HepG2 (cell line): ENCODE measurements around the gene ZNF320. TPM values are rescaled to one million over a fixed set of nuclear protein-coding genes. Genes with fewer than 3 reads are reported as not detected.

Experiments
- ATAC-seq: fragments of 200-7000 bp; cut with Tn5 transposase; 3 replicates; pipeline ENCODE4 v1.9.1; 2020; ENCODE audit warnings: mild to moderate bottlenecking, moderate library complexity
- BruUV-seq: library from RNA; stranded (reverse); fragments of 400-500 nt; replicated peaks from 2 replicates; lab custom pipeline; 2021; lab: Mats Ljungman, UMichigan
- CTCF ChIA-PET: fragments of 300-600 bp; formaldehyde crosslinking; extraction: SDS; loops from one replicate; lab custom pipeline; 2021; ENCODE audit warnings: low total read pairs, inconsistent platforms, low intra/inter-chr PET ratio; lab: Yijun Ruan, JAX
- POLR2A ChIA-PET: fragments of 350-600 bp; sonication (Branson Sonifier 250); formaldehyde crosslinking; loops from one replicate; lab custom pipeline; 2020; ENCODE audit warnings: antibody characterized with exemption, inconsistent platforms; lab: Yijun Ruan, JAX
- DNase-seq: peaks from one replicate; pipeline ENCODE4 v3.0.0-alpha.2; 2015; ENCODE audit warnings: low spot score
- FAIRE-seq: peaks from 3 replicates; lab custom pipeline; 2011; peaks lifted over from hg19 to GRCh38; lab: Jason Lieb, UNC
- H2AFZ ChIP-seq: one replicate; pipeline ENCODE4 v1.6.1; 2011; ENCODE audit warnings: low read length, inconsistent platforms
- H3K27ac ChIP-seq: fragments of 300-600 bp; 3 replicates; pipeline ENCODE4 v1.8.0; 2011; ENCODE audit warnings: mixed run types, mild to moderate bottlenecking, mixed read lengths, low read length, inconsistent platforms; ENCODE audit not compliant: insufficient read depth; ENCODE audit errors: extremely low read length
- H3K27me3 ChIP-seq, 2 experiments: fragments of 200-600 bp in 1 of 2; 2 replicates in 1 of 2; 3 replicates in 1 of 2; pipeline versions ENCODE4 v1.6.0 to v1.8.0; 2011; ENCODE audit warnings: low read length in 2 of 2, mild to moderate bottlenecking in 2 of 2, moderate library complexity in 2 of 2, inconsistent platforms in 1 of 2; ENCODE audit not compliant: insufficient read depth in 2 of 2, control insufficient read depth in 1 of 2
- H3K36me3 ChIP-seq, 2 experiments: fragments of 200-600 bp in 1 of 2; replicated peaks in 1 of 2; 2 replicates in 1 of 2; 3 replicates in 1 of 2; pipeline versions ENCODE4 v1.5.1 to v1.8.0; 2011; ENCODE audit warnings: low read length in 2 of 2, inconsistent platforms in 1 of 2; ENCODE audit not compliant: insufficient read depth in 2 of 2, control insufficient read depth in 1 of 2
- H3K4me1 ChIP-seq: 2 replicates; pipeline ENCODE4 v1.5.1; 2012; ENCODE audit warnings: low read length, inconsistent platforms; ENCODE audit not compliant: insufficient read depth
- H3K4me2 ChIP-seq: 2 replicates; pipeline ENCODE4 v1.6.0; 2011; ENCODE audit warnings: low read depth, low read length, inconsistent platforms
- H3K4me3 ChIP-seq, 3 experiments: fragments of 200-600 bp in 1 of 3; sonication (generic), shearing (Covaris generic) in 1 of 3; replicated peaks in 1 of 3; 2 replicates each; pipeline ENCODE4 v1.5.1; 2011 to 2016; ENCODE audit warnings: low read length in 3 of 3, inconsistent platforms in 2 of 3, low read depth in 2 of 3, mild to moderate bottlenecking in 2 of 3, control low read depth in 1 of 3, mixed read lengths in 1 of 3; ENCODE audit not compliant: insufficient read depth in 1 of 3
- H3K79me2 ChIP-seq: one replicate; pipeline ENCODE4 v1.6.1; 2011; ENCODE audit warnings: low read length, inconsistent platforms; ENCODE audit not compliant: insufficient read depth
- H3K9ac ChIP-seq: 2 replicates; pipeline ENCODE4 v1.6.0; 2011; ENCODE audit warnings: mild to moderate bottlenecking, low read depth, low read length, inconsistent platforms; ENCODE audit not compliant: insufficient read depth
- H3K9me3 ChIP-seq: 2 replicates; pipeline ENCODE4 v1.5.1; 2012; ENCODE audit warnings: mild to moderate bottlenecking, low read length
- H4K20me1 ChIP-seq: 2 replicates; pipeline ENCODE4 v1.6.0; 2011; ENCODE audit warnings: inconsistent platforms, mild to moderate bottlenecking, low read length, moderate library complexity; ENCODE audit not compliant: insufficient read depth
- NCOA1 ChIP-seq: sonication (generic); formaldehyde crosslinking; IDR thresholded peaks from 2 replicates; pipeline ENCODE4 v1.9.0; 2021; ENCODE audit warnings: missing genetic modification reagents
- PLRG1 ChIP-seq: fragments of 450-650 bp; conservative IDR thresholded peaks from 2 replicates; pipeline ENCODE4 v1.6.1; 2016
- PREB ChIP-seq: sonication (generic); formaldehyde crosslinking; IDR thresholded peaks from 2 replicates; pipeline ENCODE4 v1.4.0; 2020; ENCODE audit warnings: missing genetic modification reagents
- STAT5B ChIP-seq: sonication (generic); formaldehyde crosslinking; IDR thresholded peaks from 2 replicates; pipeline ENCODE4 v1.4.0; 2020; ENCODE audit warnings: missing genetic modification reagents
- ZNF124 ChIP-seq: sonication (generic); formaldehyde crosslinking; IDR thresholded peaks from 2 replicates; pipeline ENCODE4 v1.4.0; 2020; ENCODE audit warnings: missing genetic modification reagents
- ZNF280D ChIP-seq: sonication (generic); formaldehyde crosslinking; IDR thresholded peaks from 2 replicates; pipeline ENCODE4 v1.5.1; 2020; ENCODE audit warnings: mild to moderate bottlenecking, missing genetic modification reagents
- ZNF704 ChIP-seq: sonication (generic); formaldehyde crosslinking; IDR thresholded peaks from 2 replicates; pipeline ENCODE4 v1.8.1; 2023; ENCODE audit warnings: mild to moderate bottlenecking, inconsistent platforms, moderate library complexity, missing genetic modification reagents, borderline replicate concordance
- ZNF770 ChIP-seq: sonication (generic); formaldehyde crosslinking; IDR thresholded peaks from 2 replicates; pipeline ENCODE4 v1.5.0; 2020; ENCODE audit warnings: mild to moderate bottlenecking, missing genetic modification reagents
- WGBS: methylation state at CpG from one replicate; pipeline ENCODE4 v1.1.6; 2017; ENCODE audit warnings: low lambda C conversion rate; 5-methylcytosine and 5-hydroxymethylcytosine counted together
- in situ Hi-C: cut with HindIII; loops from 2 replicates; pipeline ENCODE4 v1.10.0; 2017; ENCODE audit warnings: low pct_unique_long_range_greater_than_20kb; ENCODE audit not compliant: extremely low pct_ligation_motif_present
- intact Hi-C: fragments of 100-400 bp; cut with micrococcal nuclease; formaldehyde crosslinking; loops from one replicate; pipeline ENCODE4 v1.10.0; 2022; ENCODE audit not compliant: unreplicated experiment
- polyA plus RNA-seq, 8 experiments: library from polyadenylated mRNA; depleted of rRNA in 3 of 8; stranded (reverse) in 7 of 8; unstranded in 1 of 8; fragments of >200 nt; fragmentation: Illumina TruSeq in 4 of 8; extraction: Trizol in 4 of 8; gene quantifications; 2 replicates each; pipeline versions ENCODE4 v1.2.1 to v1.2.3, GENCODE V29; 2011 to 2016; ENCODE audit warnings: low read depth in 4 of 8, missing spikeins in 1 of 8, mixed read lengths in 1 of 8; ENCODE audit not compliant: insufficient read depth in 1 of 8
- total RNA-seq, 5 experiments: library from RNA; depleted of rRNA; stranded (reverse); fragments of >200 nt; fragmentation: Illumina TruSeq; extraction: Trizol; gene quantifications; 2 replicates each; pipeline ENCODE4 v1.2.3, GENCODE V29; 2016; ENCODE audit warnings: low read depth in 1 of 5

ZNF320 gene
- total and polyA plus RNA-seq, 2 of the 13 experiments (the other 11 are each of a cell fraction or from before 2014, with no cell fraction given), result 0.49 TPM; not detected in 1

GRCh38 chr19:52891336-52891735 lies 6.1 kb downstream of the ZNF320 start:
- intact Hi-C loops, result no loop called here
- no TSS peak for BruUV-seq
- CTCF ChIA-PET, result no interaction called here
- H3K79me2 ChIP-seq, result no peaks in the 10 kb centered on the region
- H3K36me3 ChIP-seq, result no peaks in the 10 kb centered on the region
- POLR2A ChIA-PET, result no interaction called here
- no peaks in the 10 kb centered on the region for H3K27me3 ChIP-seq
- H3K9me3 ChIP-seq, result peaks cover 13% of the 10 kb centered on the region; the same call in 1 of the 2 replicates
- ATAC-seq, result no peak
- H3K27ac ChIP-seq, result no peak overlapping the region
- H2AFZ ChIP-seq, result no peak overlapping the region
- WGBS, result 21% methylated on average over 3 of the region's 4 CpGs
- no peaks in the 10 kb centered on the region for H4K20me1 ChIP-seq
- H3K4me2 ChIP-seq, result no peak overlapping the region
- H3K4me3 ChIP-seq, result no peak overlapping the region
- no peak for TF ChIP-seq PLRG1
- TF ChIP-seq ZNF704 (CRISPR knock-in tag), result no peak
- no peak for TF ChIP-seq STAT5B (CRISPR knock-in tag)
- TF ChIP-seq PREB, result no peak
- TF ChIP-seq ZNF280D, result no peak
- TF ChIP-seq NCOA1 (CRISPR knock-in tag), result no peak
- no peak for TF ChIP-seq ZNF124
- no peak for TF ChIP-seq ZNF770 (CRISPR knock-in tag)
- TF ChIP-seq, all 625 proteins: peak for 0
- Histone ChIP-seq H3K9ac (no peak overlapping the region), H3K4me1 (no peaks in the 10 kb centered on the region)
- in situ Hi-C loops, result no loop called here
- FAIRE-seq, result no peak
- DNase-seq, result no peak
